Myocyte (in vitro differentiated cells): ENCODE data around the gene RBM8A. TPM values are rescaled to one million over a fixed set of nuclear protein-coding genes. Genes with fewer than 3 reads are reported as not detected.
A peak's percentile ranks its signal among the peaks of the same experiment; 100 is the strongest.

Experiments
- DNase-seq: peaks from one replicate; pipeline ENCODE4 v3.0.0-alpha.2; 2012; ENCODE audit warnings: low read depth
- total RNA-seq: library from RNA; depleted of rRNA; stranded (reverse); fragments of >200 nt; gene quantifications from 2 replicates; pipeline ENCODE4 v1.2.3, GENCODE V29; 2014

The RBM8A gene
- total RNA-seq, 1 donor from 2014 or later: 191 TPM

- peak; percentile 92 for DNase-seq
These were observed 8.9 kb downstream of the RBM8A start, which contains the start of gene PEX11B for GRCh38 chr1:145918144-145918991. Gene PEX11B, minus strand, starts transcription at chr1:145918717. Its CDS starts 29 bp downstream, at chr1:145918688.

- no peak for DNase-seq
These were observed 9.7 kb downstream of the RBM8A start for GRCh38 chr1:145917595-145917994.

DNA sequence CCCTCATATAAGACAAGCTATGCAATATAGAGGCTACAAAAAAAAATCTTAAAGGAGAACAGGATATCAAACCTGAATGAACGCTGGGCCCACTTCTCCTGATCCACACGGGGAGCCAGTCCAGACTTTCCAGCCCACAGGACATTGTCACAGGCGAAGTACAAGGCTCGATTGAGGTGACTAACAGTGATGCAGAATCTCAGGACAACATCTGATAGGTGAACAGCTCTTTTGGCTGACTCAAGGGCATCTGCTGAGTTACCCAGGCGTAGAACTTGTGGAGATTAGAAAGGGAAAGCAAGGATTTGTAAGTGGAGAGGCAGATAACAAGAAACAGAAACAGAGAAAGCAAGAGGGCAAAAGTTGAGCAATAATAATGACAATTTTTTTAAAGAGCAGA lies 10.5 kb downstream of the RBM8A start:
- DNase-seq: no peak

GRCh38 chr1:145912128-145912641 lies 15.1 kb downstream of the RBM8A start:
- DNase-seq: no peak

GRCh38 chr1:145908653-145909052 lies 18.6 kb downstream of the RBM8A start:
- DNase-seq: peak; percentile 52

GRCh38 chr1:145906954-145907753 lies 20.1 kb downstream of the RBM8A start:
- DNase-seq: no peak

DNA sequence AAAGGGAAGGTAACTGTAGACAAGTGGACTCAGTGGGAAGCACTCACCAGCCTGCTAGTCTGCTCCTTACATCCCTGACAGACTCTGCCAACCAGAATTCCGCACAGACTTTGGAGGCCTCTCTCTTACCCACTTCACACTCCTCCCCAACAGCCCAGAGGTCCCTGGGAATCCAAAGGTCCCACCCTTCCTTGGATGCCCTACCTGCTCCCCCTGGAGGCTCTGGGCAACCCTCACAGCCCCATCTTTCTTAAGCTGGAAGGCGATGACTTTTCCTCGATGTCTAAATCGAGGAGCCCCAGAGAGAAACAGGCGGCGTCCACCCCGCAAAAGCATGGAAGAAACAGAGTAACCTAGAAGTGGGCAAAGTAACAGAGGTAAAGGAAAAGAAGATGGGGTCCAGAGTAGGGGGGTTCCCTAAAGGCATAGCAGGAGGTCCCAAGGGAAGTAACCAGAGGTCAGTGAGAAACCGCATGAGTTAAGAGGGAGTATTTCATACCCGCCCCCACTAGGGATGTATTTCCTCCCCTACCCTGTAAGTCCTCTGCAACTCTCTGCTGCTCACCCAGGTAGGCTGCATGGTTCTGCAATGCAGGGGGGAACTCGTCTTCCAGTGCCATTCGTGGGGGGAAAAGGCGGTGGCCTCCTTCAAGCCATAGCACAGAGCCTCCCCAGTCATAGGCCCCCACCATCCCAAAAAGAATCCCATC lies 25.8 kb downstream of the RBM8A start:
- DNase-seq: no peak

DNA sequence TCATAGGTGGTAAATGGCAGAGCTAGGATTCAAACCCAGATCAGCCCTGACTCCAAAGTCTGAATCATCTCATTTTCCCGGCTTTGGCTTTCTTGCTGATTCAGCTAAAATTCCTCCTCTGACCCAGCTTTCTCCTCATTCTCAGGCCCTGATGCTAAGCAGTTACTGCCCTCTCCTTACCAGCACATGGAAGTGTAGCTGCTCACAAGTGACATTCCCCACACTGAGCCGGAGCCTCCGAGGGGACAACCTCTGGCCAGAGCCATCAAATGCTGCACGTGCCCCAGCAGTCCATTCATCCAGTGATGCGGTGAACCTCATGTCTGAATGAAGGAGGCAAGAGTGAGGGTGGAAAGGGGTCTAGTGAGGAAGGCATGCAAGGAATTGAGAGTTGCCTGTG lies 28.5 kb downstream of the RBM8A start:
- no peak for DNase-seq

GRCh38 chr1:145897969-145898368 lies 29.3 kb downstream of the RBM8A start:
- no peak for DNase-seq

DNA sequence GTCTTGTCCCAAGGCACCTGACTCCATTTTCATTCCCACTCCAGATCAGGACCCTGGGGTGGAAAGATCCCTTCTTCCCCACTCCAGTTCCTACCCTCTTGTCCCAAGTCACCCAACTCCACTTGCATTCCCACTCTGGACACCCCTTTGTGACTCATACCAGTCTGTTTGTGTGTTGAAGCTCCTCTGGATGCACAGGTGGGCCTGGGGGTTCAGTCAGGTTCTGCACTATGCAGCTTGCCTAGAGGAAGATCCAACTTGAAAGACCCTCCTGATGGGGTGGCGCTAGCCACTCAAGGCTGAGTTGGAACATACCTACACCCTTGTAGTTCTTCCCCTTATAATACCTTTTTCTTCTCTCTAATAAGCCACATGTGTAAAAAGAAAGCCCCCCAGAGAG lies 31.8 kb downstream of the RBM8A start:
- no peak for DNase-seq

DNA sequence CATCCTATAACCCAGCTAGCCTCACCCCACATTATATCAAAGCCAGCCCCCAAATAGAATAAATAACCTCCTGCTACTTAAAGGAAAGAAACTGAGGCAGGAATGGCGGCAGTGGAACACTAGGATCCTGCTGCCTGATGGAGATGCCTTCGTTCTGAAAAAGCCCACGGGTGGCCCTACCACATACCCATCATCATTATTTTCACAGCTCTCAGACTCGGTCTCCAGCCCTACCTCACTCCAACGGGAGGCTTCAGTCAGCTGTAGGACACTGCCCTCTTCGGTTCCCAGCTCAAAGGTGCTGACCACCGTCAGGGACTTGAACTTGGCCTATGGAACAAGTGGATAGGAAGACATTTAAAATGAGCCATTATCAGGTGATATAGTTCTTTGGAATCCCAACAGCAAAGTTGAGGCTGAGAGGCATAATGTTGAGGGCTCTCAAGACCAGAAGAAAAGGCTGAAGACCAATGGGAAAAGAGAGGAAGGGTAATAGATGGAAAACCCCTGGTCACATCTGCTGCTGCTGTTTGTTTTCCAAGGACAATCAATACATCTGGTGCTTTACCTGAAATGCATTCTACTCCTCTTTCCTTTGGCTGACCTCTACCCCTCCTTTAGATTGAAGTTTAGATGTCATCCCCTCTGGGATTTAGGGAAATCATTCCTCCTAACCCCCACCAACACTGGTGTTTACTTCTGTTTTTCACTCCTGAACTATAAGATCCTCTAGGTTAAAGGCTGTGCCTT lies 33.8 kb downstream of the RBM8A start:
- DNase-seq: no peak

DNA sequence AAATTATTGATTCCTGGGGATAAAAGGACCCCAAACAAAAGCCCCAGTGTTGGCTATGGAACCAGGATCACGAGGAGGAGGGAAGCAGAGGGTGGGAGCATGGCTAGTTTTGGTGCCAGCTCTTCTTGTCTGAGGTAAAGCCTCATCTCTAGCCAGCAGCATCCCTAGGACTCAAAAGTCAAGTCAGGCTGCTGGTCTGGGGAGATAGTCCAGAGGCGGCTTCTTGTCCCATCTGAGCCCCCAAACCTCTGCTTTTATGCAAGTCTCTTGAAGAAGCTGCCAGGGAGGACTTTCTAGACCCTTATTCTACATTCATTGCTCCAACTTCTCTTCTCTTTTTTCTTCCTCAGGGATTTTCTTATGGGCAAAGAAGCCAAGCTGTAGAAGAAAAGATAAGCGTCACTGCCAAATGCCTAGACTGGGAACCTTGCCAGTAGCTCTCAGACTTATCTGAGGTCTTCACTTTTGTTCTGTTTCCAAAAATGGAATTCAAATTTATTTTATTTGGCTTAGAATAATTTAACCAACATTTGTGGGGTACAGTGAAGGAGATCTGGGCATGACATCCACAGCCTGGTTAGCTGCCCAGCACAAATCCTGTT lies 34.7 kb downstream of the RBM8A start:
- DNase-seq: peak; percentile 67

- DNase-seq: peak; percentile 99
These were observed 35.4 kb downstream of the RBM8A start for GRCh38 chr1:145891587-145892485.

DNA sequence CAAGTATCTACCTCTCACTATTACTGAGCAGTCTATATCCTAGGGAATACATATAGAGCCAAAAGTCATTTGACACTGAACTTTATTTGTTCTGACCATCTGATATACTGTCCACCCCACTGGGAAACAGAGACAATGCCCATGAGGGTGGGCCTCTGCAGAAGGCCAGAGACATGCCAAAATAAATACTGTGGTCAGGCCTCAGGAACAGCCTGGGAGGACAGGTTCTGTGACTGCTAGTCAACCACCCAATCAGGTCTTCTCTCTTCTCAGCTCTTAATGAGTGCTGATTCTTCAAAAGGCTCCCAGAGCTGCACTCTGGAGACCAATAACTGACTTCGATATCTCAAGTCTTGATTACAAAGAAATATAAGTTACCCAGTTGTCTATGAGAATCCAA lies 36.1 kb downstream of the RBM8A start:
- DNase-seq: peak; percentile 83

- DNase-seq: no peak
These were observed 37.6 kb downstream of the RBM8A start for GRCh38 chr1:145889722-145890121.

GRCh38 chr1:145887631-145888030 lies 39.7 kb downstream of the RBM8A start:
- DNase-seq: peak; percentile 20

DNA sequence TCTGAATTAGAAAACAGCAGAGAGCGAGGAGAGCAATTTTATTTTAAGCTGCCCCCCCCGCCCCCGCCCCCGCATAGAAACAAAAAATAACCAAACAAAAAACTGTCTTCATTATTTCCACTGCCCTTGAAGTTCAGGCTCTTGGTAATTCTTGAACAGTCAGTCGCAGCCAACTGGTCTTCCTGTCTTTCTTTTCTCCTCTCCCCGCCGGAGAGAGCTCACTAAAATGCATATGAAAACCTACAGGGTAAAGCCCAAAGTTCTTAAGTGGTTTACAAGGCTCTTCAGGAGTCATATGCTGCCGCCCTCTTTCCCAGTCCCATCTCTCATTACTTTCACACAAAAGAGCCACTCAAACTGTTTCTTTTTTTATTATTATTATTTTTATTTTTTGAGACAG lies 40.5 kb downstream of the RBM8A start:
- DNase-seq: no peak

DNA sequence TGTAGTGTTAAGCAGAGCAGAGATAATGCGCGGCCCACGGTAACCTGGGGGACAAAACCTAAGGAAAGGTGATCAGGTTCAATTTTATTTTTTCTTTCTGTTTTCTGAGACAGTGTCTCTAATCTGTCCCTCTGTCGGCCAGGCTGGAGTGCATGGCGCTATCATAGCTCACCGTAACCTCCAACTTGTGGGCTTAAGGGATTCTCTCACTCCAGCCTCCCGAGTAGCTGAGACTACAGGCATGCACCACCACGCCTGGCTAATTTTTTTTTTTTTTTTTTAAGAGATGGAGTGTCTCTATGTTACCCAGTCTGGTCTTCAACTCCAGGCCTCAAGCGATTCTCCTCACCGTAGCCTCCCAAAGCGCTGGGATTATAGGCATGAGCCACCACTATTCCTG lies 40.9 kb downstream of the RBM8A start:
- DNase-seq: no peak

DNA sequence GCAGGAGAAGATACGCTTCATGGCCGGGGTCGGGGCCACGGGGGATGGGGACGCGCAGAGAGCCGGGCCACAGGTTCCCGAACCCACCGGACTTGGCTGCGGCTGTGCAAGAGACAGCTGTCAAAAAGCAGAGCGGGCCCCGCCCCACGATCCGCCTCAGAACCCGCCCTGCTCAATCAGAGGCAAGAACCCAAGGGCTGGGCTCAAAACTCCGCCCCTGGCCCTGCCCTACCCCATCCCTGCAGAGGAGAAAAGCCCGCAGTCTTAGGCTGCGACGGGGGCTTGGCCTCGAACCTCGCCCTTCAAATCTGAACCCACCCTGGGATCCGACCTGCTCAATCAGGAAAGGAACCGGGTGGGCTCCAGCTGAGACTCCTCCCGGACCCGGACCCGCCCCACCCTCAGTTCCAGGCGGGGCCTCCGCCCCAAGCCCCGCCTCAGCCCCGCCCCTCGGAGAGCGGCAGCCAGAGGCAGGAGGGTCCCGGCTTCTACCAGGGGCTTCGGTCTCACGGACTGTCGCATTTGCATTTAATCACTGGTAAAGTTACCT lies 41.5 kb downstream of the RBM8A start, which contains the start of gene ANKRD35:
ANKRD35 (minus strand) TSS at position 129 of the 550 bp plus-strand sequence; CDS start at position 21, 108 bp downstream.
- peak; percentile 83 for DNase-seq
